Esophagus squamous epithelium (tissue), 4 donors: ENCODE measurements around the gene SERP2.

Experiments
- POLR2A ChIP-seq, 4 donors: fragments of 450-650 bp; IDR thresholded peaks; one replicate each; pipeline ENCODE4 v1.6.1; 2017; ENCODE audit warnings: antibody characterized with exemption in 4 of 4, mild to moderate bottlenecking in 4 of 4, moderate library complexity in 3 of 4
- TF ChIP-seq, protein P1 (sequence below), 6 experiments: fragments of 450-650 bp in 4 of 6; fragments of 200-600 bp in 2 of 6; sonication (generic) in 2 of 6; IDR thresholded peaks; one replicate each; pipeline ENCODE4 v1.5.1; 2016 to 2019; ENCODE audit warnings: antibody characterized with exemption in 6 of 6, mild to moderate bottlenecking in 4 of 6, moderate library complexity in 4 of 6

GRCh38 chr13:44432650-44433049, 59.0 kb downstream of the SERP2 start:
- TF ChIP-seq, protein P1, sequence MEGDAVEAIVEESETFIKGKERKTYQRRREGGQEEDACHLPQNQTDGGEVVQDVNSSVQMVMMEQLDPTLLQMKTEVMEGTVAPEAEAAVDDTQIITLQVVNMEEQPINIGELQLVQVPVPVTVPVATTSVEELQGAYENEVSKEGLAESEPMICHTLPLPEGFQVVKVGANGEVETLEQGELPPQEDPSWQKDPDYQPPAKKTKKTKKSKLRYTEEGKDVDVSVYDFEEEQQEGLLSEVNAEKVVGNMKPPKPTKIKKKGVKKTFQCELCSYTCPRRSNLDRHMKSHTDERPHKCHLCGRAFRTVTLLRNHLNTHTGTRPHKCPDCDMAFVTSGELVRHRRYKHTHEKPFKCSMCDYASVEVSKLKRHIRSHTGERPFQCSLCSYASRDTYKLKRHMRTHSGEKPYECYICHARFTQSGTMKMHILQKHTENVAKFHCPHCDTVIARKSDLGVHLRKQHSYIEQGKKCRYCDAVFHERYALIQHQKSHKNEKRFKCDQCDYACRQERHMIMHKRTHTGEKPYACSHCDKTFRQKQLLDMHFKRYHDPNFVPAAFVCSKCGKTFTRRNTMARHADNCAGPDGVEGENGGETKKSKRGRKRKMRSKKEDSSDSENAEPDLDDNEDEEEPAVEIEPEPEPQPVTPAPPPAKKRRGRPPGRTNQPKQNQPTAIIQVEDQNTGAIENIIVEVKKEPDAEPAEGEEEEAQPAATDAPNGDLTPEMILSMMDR (IDR thresholded peaks at IDR 0.05) = no peak
- no peak for TF ChIP-seq POLR2A (IDR thresholded peaks at IDR 0.05)
